MM.1S (cell line): ENCODE data around the gene ARHGEF11.

Experiments
- EZH2 ChIP-seq: fragments of 300-600 bp; sonication (generic); optimal IDR thresholded peaks from 2 replicates; pipeline ENCODE3; 2017; ENCODE audit warnings: low read depth, mild to moderate bottlenecking, antibody characterized with exemption, low read length, mixed read lengths
- TF ChIP-seq, protein P1 (sequence below): fragments of 300-600 bp; sonication (generic); IDR thresholded peaks from 2 replicates; pipeline ENCODE4 v1.5.1; 2016; ENCODE audit warnings: antibody characterized with exemption, low read length, mixed read lengths

DNA sequence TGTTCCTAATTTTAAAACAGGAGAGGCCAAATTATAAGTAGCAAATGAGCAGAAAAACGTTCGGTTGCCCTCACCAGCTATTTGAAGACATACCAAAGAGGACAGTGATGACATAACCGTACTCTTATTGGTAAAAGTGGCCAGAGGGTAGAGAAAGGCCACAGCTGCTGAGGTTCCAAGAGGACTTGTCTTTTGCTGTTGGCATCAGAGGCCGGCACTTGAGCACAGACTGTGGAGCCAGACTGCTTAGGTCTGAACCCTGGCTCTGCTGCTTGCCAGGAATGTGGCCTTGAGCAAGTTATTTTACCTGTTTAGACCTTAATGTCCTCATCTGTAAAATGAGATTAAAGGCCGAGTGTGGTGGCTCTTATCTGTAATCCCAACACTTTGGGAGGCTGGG, 39.2 kb upstream of the ARHGEF11 start:
- TF ChIP-seq, protein P1, sequence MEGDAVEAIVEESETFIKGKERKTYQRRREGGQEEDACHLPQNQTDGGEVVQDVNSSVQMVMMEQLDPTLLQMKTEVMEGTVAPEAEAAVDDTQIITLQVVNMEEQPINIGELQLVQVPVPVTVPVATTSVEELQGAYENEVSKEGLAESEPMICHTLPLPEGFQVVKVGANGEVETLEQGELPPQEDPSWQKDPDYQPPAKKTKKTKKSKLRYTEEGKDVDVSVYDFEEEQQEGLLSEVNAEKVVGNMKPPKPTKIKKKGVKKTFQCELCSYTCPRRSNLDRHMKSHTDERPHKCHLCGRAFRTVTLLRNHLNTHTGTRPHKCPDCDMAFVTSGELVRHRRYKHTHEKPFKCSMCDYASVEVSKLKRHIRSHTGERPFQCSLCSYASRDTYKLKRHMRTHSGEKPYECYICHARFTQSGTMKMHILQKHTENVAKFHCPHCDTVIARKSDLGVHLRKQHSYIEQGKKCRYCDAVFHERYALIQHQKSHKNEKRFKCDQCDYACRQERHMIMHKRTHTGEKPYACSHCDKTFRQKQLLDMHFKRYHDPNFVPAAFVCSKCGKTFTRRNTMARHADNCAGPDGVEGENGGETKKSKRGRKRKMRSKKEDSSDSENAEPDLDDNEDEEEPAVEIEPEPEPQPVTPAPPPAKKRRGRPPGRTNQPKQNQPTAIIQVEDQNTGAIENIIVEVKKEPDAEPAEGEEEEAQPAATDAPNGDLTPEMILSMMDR = no peak
- no peak for TF ChIP-seq EZH2
